AML-193 (cell line): Measurements from ENCODE around the gene MAP3K20.
"Not testable (repeated sequence)": the region's sequence is repeated elsewhere in the genome, so short reads cannot be mapped to it uniquely, and the experiment has no call there.

Experiments
- DNase-seq, 2 experiments: peaks; one replicate each; lab custom pipeline; 2025; lab: John Stamatoyannopoulos, UW

MAP3K20 gene

GRCh38 chr2:173087793-173088496 is 12.3 kb downstream of the MAP3K20 start:
- no peak for DNase-seq

DNA sequence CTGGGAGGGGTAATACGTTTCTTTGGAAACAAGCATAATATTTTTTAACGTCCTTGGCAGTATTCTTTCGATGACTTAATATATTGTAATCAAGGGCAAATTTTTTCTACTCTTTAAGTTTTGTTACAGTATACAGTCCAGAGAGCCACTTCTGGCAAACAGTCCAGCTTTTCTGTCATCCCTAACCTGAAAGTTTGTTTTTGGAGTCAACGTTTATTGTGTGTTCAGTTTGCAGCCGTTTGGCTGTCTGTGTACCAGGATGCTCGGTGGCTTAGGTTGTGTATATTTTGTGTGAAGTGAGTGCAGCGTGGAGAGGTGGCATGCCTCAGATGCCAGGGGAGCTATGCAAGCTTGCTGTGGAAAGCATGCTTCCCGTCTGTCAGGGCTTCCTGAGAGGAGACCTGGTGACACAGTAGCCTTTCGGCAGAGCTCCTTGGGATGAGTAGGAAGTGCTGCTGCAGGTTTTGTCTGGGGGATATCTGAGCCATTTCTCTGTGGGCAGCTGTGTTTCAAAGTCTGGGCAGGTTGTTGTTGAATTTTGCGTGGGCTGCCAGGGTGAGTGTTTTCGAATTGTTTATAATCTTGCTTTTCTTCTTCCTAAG is 14.7 kb downstream of the MAP3K20 start:
- no peak for DNase-seq

- DNase-seq = no peak
Measured at GRCh38 chr2:173090973-173091660, 15.5 kb downstream of the MAP3K20 start.

GRCh38 chr2:173091910-173092309 is 16.3 kb downstream of the MAP3K20 start:
- DNase-seq = no peak

DNA sequence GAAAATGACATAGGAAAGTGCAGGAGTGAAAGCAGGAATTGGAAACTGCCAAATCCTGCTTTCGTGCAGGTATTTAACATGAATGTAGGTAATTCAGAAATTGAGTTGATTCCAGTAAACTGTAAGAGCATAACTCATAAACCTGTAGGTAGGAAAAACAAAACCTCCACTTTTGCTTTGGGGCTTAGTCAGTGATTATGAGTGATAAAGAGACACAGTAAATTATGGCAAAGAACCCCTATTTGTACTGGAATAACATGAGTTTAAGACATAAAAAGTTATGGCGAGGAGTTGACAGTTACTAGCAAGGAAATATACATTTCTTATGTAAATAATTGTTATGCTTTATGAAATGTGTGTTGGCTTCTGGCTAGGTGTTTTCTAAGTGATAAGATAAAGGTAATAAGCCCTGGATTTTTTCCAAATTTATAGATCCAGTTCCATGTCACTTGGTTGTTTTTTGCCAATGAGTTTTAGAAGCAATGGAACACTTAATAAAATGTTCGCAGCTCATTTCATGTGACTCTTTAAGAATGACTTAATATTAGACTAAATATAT is 17.3 kb downstream of the MAP3K20 start:
- DNase-seq = no peak

- not testable (repeated sequence) for DNase-seq
Measured at GRCh38 chr2:173093617-173094016, 18.0 kb downstream of the MAP3K20 start.

GRCh38 chr2:173094731-173095130 is 19.1 kb downstream of the MAP3K20 start:
- DNase-seq = no peak

DNA sequence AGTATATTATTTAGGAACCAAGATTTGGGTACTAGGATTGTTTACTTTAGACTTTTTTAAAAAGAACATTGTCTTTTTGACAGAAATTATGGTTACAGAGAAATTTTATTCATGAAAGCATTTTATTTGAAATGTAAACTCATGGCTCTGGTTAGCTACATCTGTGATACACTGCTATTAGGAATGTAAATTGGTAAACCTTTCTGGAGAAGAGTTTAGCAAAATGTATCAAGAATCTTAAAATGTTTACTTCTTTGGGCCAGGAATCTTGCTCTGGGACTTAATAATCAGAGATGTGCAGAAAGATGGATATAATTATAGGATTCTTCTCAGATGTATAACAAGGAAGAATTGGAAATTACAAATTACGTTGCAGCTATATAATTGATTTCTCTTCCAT is 19.7 kb downstream of the MAP3K20 start:
- DNase-seq = no peak

GRCh38 chr2:173099271-173099670 is 23.6 kb downstream of the MAP3K20 start:
- no peak for DNase-seq

DNA sequence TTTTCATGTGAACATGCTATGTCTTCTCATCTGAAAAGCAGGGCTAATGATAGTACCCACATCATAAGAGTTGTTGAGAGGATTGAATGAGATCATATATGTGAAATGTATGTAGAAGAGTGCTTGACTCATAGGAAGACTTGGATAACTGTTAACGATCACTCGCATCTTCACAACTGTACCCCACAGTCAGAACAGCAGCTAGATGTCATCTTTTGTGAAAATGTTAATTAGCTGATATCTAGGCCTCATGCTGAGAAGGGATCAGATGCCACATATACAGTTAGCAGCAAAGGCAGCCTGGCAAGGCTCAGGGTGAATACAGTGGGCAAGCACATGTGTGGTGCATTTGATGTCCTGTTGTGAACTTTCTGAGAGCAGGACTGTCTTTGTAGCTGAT is 24.2 kb downstream of the MAP3K20 start:
- DNase-seq = no peak

DNA sequence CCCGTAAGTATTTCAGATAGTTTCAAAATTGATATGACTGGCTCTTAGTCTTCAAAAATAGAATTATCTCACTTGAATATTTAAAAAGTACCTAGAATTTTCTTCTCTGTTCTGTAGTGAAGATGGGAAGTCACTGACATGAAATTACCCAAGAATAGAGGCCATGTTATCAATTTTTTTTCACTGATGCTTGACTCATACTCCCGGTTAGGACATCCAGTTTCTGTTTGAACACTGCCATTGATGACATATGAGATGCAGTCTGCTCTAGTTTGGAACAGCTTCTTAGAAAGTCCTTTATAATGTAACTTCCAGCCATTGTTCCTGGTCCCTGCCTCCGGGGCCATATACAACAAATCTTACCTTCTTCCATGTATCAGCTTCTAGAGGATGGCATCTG is 26.0 kb downstream of the MAP3K20 start:
- no peak for DNase-seq

GRCh38 chr2:173104156-173104555 is 28.5 kb downstream of the MAP3K20 start:
- no peak for DNase-seq

- no peak for DNase-seq
Measured at GRCh38 chr2:173106959-173107628, 31.4 kb downstream of the MAP3K20 start.

DNA sequence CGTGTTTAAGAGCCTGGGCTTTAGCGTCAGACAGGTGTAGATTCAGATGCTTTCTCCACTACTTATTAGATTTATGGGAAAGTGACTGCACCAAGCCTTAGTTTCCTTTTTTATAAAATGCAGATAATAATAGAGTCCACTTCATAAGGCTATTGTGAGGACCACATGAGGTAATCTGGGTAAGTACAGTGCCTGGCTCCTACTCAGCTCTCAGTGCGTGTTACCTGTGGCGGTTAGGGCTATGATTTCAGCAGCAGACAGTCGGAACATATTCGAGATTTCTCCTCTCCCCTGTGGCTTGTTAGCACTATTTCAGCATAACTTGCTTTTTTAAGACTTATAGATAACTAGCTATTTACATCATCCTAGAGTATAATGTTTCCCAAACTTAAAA is 32.0 kb downstream of the MAP3K20 start:
- DNase-seq = no peak

DNA sequence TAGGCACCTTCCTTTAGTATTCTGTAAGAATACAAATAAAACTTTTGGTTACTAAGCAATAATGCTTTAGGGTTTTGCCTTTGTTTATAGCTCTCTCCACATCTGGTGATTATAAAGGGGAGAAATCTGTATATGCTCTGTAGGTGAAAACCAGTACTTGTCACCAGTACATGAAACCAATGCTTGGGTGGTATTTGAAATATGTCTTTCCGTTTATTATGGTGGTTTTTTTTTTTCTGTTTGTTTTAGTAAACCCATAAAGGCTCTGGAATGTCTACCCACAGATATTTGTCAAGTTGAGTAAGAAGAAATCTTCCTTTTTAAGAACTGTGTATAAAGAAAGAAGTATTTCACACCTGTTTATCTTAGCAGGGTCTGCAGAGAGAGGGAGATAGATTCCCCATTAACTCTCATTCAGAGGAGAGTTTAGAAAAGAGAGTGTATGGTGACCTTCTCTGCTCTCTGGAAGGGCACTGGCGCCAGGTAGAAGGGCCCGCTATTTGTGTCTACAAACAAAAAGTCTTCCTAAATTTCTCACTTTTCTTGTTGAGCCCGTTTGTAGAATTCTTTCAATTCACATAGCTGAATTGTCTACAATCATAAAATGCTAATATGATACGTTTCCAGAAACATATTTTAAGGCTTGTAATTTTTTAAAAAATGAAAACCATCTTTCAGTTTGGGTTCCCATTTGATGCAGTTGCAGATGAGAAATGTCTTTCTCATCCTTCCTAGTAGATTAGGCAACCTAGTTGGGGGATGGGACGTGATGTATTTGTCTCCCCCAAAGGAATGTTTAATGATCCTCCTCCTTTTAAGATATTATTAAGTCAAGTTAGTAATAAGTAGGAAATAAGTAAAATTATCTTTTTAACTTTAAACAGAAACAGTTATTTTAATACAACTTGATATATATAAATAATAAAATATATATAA is 33.9 kb downstream of the MAP3K20 start:
- DNase-seq = no peak

DNA sequence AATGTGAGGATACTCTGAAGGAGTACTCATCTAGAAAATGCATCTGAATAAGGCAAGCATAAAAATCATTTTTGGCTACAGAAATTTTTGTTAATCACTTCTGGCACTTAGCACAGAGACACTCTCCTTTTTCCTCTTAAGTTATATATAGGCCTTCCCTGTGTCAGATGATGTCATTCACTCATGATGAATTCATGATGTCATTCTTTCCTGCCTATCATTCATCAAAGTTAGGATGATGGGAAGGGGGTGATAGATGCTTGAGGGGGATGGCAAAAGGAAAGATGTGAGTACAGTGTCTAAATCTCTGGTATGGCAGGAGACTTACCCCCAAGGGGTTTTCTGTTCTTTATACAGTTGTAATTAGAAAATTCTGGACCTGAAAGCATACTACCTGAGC is 42.0 kb downstream of the MAP3K20 start:
- no peak for DNase-seq

DNA sequence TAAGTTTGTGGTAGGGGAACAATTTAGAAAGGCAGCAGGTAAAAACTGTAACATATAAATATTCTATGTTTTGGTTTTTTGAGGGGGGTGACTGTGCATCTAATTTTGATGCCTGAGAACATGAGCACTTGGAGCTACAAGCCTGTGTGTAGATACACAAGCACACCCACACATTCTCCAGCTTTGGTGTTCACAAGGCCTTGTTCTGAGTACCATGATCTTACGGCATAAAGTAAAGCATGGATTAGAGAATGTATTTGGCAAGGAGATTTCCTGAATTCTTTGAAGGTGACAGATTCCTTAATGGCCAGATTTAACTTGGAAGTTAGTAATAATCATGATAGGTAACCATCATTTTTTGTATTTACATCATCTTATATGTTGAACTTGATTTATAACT is 42.7 kb downstream of the MAP3K20 start:
- no peak for DNase-seq

- no peak for DNase-seq
Measured at GRCh38 chr2:173119069-173119807, 43.6 kb downstream of the MAP3K20 start.

DNA sequence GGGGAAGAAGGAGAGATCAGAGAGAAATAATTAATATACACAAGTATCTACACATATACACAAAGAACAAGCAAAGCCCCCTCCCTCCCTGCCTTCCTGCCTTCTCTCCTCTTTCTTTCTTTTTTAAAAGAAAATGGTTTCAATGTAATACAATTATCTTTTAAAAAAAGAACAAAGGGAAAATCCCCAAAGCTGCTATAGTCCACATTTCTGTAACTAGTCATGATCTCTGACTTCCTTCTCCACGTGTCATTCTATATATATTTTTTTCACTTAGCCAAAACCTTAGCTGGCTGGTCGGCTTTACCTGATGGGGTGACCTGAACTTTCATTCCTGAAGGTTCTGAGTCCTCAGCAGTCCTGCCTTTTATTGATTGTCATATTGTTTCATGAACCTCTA is 44.3 kb downstream of the MAP3K20 start:
- DNase-seq = no peak

DNA sequence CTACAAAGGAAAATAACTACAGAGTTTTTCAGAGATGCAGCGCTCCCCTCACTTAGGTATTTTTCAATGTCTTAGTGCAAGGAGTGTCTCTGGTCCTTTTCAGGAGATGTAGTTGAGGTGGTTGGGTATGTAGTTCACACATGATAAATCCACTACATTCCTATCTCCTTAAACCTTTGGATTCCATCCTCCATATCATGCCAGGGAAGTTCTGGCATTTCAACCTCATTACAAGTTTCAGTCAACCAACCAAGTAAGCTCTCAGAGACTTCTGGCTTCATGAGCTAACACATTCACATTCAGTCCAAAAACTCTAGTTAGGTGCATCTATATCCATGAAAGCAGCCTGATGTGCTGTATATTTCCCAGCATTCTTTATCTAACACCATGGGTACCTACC is 47.3 kb downstream of the MAP3K20 start:
- DNase-seq = no peak

GRCh38 chr2:173124441-173124840 is 48.8 kb downstream of the MAP3K20 start:
- no peak for DNase-seq
